T-cell (primary cell): Measurements from ENCODE around the gene SIKE1. TPM values are rescaled to one million over a fixed set of nuclear protein-coding genes. Genes with fewer than 3 reads are reported as not detected.
"Not testable (repeated sequence)": the region's sequence is repeated elsewhere in the genome, so short reads cannot be mapped to it uniquely, and the experiment has no call there.

Source experiments
- ATAC-seq, 4 experiments: fragments of 200-7000 bp in 3 of 4; fragments of 150-1000 bp in 1 of 4; cut with Tn5 transposase; replicated peaks in 1 of 4; 1 replicate in 3 of 4; 2 replicates in 1 of 4; pipeline ENCODE4 v1.10.0; 2021; ENCODE audit warnings: moderate library complexity in 3 of 4, mild to moderate bottlenecking in 2 of 4, moderate number of reproducible peaks in 1 of 4
- CTCF ChIA-PET, 2 donors: fragments of 300-600 bp; sonication (Branson Sonifier 250); formaldehyde crosslinking; loops; one replicate each; lab custom pipeline; 2022; ENCODE audit warnings: antibody characterized with exemption in 2 of 2; lab: Charles Lee
- POLR2A ChIA-PET, 2 donors: fragments of 300-600 bp; sonication (Branson Sonifier 250); formaldehyde crosslinking; loops; one replicate each; lab custom pipeline; 2022; ENCODE audit warnings: antibody characterized with exemption in 2 of 2; lab: Charles Lee
- DNase-seq, 35 experiments: peaks; one replicate each; pipeline versions ENCODE4 v3.0.0 to v3.0.0-alpha.2; 2013 to 2023
- H3K27ac ChIP-seq: one replicate; pipeline ENCODE4 v1.5.1; 2013; ENCODE audit warnings: low read length
- H3K27me3 ChIP-seq, 2 experiments: replicated peaks in 1 of 2; 1 replicate in 1 of 2; 2 replicates in 1 of 2; pipeline versions ENCODE4 v1.6.1 to v1.7.0; 2013; ENCODE audit warnings: low read length in 1 of 2, mixed read lengths in 1 of 2; ENCODE audit not compliant: control insufficient read depth in 2 of 2, insufficient read depth in 2 of 2; ENCODE audit errors: extremely low read depth in 1 of 2
- H3K36me3 ChIP-seq, 2 donors: 1 replicate in 1 of 2; 2 replicates in 1 of 2; pipeline versions ENCODE4 v1.6.1 to v1.7.0; 2013; ENCODE audit warnings: low read length in 1 of 2; ENCODE audit not compliant: control insufficient read depth in 2 of 2, insufficient read depth in 1 of 2; ENCODE audit errors: extremely low read depth in 1 of 2
- H3K4me1 ChIP-seq, 2 experiments: 1 replicate in 1 of 2; 2 replicates in 1 of 2; pipeline versions ENCODE4 v1.6.1 to v1.7.0; 2013; ENCODE audit warnings: low read length in 2 of 2, mixed read lengths in 1 of 2; ENCODE audit not compliant: insufficient read depth in 2 of 2, control insufficient read depth in 1 of 2; ENCODE audit errors: extremely low read depth in 1 of 2
- H3K4me3 ChIP-seq, 2 donors: 1 replicate in 1 of 2; 2 replicates in 1 of 2; pipeline versions ENCODE4 v1.5.1 to v1.7.0; 2013; ENCODE audit warnings: mild to moderate bottlenecking in 2 of 2, low read length in 1 of 2, moderate library complexity in 1 of 2; ENCODE audit not compliant: control insufficient read depth in 1 of 2; ENCODE audit errors: extremely low read depth in 1 of 2
- H3K9me3 ChIP-seq: 2 replicates; pipeline ENCODE4 v1.7.0; 2013
- H3K27ac Mint-ChIP-seq, 2 donors: one replicate each; pipeline ENCODE4 v1.8.0; 2020 to 2021; ENCODE audit warnings: mild to moderate bottlenecking in 2 of 2, mixed read lengths in 2 of 2
- H3K27me3 Mint-ChIP-seq, 2 donors: one replicate each; pipeline ENCODE4 v1.8.0; 2021 to 2022; ENCODE audit warnings: mixed read lengths in 2 of 2
- H3K36me3 Mint-ChIP-seq: one replicate; pipeline ENCODE4 v1.8.0; 2021; ENCODE audit warnings: mixed read lengths
- H3K4me1 Mint-ChIP-seq, 3 donors: one replicate each; pipeline ENCODE4 v1.8.0; 2020 to 2022; ENCODE audit warnings: mixed read lengths in 3 of 3, mild to moderate bottlenecking in 1 of 3
- H3K4me3 Mint-ChIP-seq, 3 donors: one replicate each; pipeline ENCODE4 v1.8.0; 2020 to 2022; ENCODE audit warnings: mild to moderate bottlenecking in 3 of 3, mixed read lengths in 3 of 3, moderate library complexity in 3 of 3
- H3K9me3 Mint-ChIP-seq, 3 donors: one replicate each; pipeline ENCODE4 v1.8.0; 2020 to 2022; ENCODE audit warnings: mixed read lengths in 3 of 3
- WGBS: methylation state at CpG from one replicate; pipeline ENCODE4 v1.1.5; 2013; ENCODE audit warnings: missing lambda C conversion rate; ENCODE audit not compliant: insufficient coverage; 5-methylcytosine and 5-hydroxymethylcytosine counted together
- total RNA-seq, 35 experiments: library from RNA in 6 of 35; stranded (reverse) in 6 of 35; fragments of 120-200 nt in 1 of 35; gene quantifications; one replicate each; pipeline versions ENCODE4 v1.2.1 to v1.2.4 and lab custom pipeline; 2013 to 2026

The SIKE1 gene
- total RNA-seq, result 10 to 100 TPM; 46.4 to 51.2 (median 49.0) TPM
- total RNA-seq (2013), result 76.4 TPM
- total RNA-seq (lab: John Stamatoyannopoulos, UW), result 49.2 to 142 (median 75.5) reads per million in 29 experiments

DNA sequence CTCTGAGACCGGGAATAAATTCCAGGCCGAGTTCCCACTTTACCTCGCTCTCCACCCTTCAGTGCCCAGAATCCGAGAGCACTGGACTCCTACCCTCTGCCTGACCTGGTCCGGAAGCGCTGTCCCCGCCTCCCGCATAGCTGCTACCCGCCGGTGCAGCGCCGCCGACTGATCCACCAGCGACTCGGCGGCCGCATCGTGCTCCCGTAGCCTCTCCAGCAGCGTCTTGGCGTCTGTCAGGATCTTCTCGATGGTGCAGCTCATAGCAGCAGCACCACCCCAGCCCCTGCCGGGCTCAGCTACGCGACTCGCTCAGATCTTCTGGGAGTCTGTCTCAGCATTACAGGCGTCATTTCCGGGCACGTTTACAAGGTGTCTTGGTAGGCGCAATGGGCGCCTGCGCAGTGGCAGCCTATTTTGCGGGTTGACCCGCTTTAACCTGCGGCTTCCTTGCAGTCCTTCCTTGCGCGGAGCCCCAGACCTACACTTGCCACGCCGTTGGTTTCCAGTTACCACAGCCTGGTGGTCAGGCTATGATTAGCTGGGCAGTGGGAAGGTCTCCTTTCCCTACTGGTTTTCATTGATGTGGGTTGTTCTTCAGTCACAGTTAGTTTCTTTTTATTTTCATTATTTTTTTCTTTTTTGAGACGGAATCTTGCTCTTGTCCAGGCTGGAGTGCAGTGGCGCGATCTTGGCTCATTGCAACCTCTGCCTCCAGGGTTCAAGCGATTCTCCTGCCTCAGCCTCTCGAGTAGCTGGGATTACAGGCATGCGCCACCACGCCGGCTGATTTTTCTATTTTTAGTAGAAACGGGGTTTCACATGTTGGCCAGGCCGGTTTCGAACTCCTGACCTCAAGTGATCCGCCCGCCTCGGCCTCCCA, at the start of gene SIKE1:
Gene SIKE1 (minus strand): TSS at position 342 of the 883 bp plus-strand sequence. CDS start 78 bp downstream, at position 264.
- WGBS, result 10% methylated on average over 45 of the region's 53 CpGs
- CTCF ChIA-PET, result interaction anchor here (0.5 to 1.4 kb wide), 6 partner anchors 23 to 318 kb away, joined by 3 to 6 read pairs (median 3); partner anchors contain the start of gene CSDE1 (in 1 of the 2)

DNA sequence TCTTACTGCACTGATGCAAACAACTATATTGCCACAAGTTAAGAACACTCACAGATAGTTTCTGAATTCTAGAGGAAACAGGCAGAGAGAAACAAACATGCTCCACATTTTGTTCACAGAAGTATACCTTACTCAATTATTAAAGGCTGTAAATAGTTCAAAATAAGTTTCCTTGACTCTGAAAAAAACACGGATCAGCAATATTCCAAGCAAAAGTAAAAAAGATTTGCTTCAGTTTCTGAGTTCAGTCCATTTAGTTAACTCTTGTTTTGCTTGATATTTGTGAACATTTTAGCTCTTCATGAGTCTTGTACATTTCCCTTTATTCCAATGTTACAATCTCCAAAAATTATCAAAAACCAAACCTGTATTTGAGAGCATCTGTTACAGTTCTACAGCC, 49.6 kb upstream of the SIKE1 start:
- H3K4me1 ChIP-seq, CTCF ChIA-PET, H3K36me3 Mint-ChIP-seq, H3K9me3 ChIP-seq, H3K36me3 ChIP-seq, H3K9me3 Mint-ChIP-seq, H3K27ac Mint-ChIP-seq, H3K27me3 ChIP-seq, H3K27ac ChIP-seq, POLR2A ChIA-PET, H3K4me3 Mint-ChIP-seq, DNase-seq, H3K4me1 Mint-ChIP-seq, ATAC-seq, H3K4me3 ChIP-seq: not testable (repeated sequence)
- WGBS, result no CpG with 5 or more reads among the region's 1 CpG
- H3K27me3 Mint-ChIP-seq, result peaks cover 1 to 18% of the 10 kb centered on the region in 2 donors

More for the DNA sequence above, at the start of gene SIKE1:
- Histone ChIP-seq H3K4me3 (peak within 1 kb of the TSS; percentile 79 to 100), H3K4me1 (peaks cover 9 to 13% of the 10 kb centered on the region in 2 experiments), H3K9me3 (no peaks in the 10 kb centered on the region), H3K27me3 (peaks cover 0 to 2% of the 10 kb centered on the region in 2 experiments), H3K36me3 (peaks cover 0 to 26% of the 10 kb centered on the region in 2 donors), H3K27ac (peak within 1 kb of the TSS; percentile 81)
- peaks cover 31 to 42% (median 39%) of the 10 kb centered on the region in 3 donors for H3K4me1 Mint-ChIP-seq
- POLR2A ChIA-PET, result interaction anchor here (0.5 to 1.6 kb wide), 9 partner anchors 12 to 1606 kb away, joined by 3 to 7 read pairs (median 4); partner anchors contain the start of gene CSDE1 (in 1 of the 2)
- peak; percentile 96 to 99 (median 98) for ATAC-seq
- no peaks in the 10 kb centered on the region for H3K9me3 Mint-ChIP-seq
- H3K27ac Mint-ChIP-seq, result peak within 1 kb of the TSS; percentile 98 to 100
- H3K27me3 Mint-ChIP-seq, result peaks cover 0 to 2% of the 10 kb centered on the region in 2 donors
- peak; percentile 79 to 97 (median 95) for DNase-seq
- H3K36me3 Mint-ChIP-seq, result peaks cover 30% of the 10 kb centered on the region
- peak within 1 kb of the TSS; percentile 99 to 100 (median 100) for H3K4me3 Mint-ChIP-seq

DNA sequence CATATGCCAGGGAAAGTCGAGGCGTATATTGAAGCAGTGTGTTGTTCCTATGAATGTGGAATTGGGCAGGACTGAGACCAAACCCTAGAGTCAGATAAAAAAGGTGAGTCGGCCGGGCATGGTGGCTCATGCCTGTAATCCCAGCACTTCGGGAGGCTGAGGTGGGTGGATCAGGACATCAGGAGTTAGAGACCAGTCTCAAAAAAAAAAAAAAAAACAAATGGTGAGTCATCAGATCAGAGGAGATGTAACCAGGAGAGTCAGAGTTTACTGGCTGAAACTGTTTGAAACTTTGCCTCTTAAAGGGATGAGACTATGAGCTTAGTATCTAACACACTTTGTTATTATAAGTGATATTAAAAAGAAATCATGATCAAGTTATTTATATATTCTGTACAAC, 47.8 kb upstream of the SIKE1 start:
- 94% methylated on average over 5 of the region's 5 CpGs for WGBS
- ATAC-seq, result no peak
- H3K27ac ChIP-seq, result no peak overlapping the region
- Mint-ChIP-seq H3K27ac (no peak overlapping the region), H3K4me3 (no peak overlapping the region), H3K27me3 (peaks cover 1 to 20% of the 10 kb centered on the region in 2 donors), H3K4me1 (no peaks in the 10 kb centered on the region), H3K9me3 (peaks cover 10 to 22% (median 16%) of the 10 kb centered on the region in 3 donors), H3K36me3 (no peaks in the 10 kb centered on the region)
- no peak overlapping the region for H3K4me3 ChIP-seq
- ChIA-PET POLR2A (no interaction called here), CTCF (no interaction called here)
- H3K27me3 ChIP-seq, result peaks cover 0 to 3% of the 10 kb centered on the region in 2 experiments
- DNase-seq, result no peak
- H3K36me3 ChIP-seq, result no peaks in the 10 kb centered on the region
- H3K9me3 ChIP-seq, result no peaks in the 10 kb centered on the region
- no peaks in the 10 kb centered on the region for H3K4me1 ChIP-seq

DNA sequence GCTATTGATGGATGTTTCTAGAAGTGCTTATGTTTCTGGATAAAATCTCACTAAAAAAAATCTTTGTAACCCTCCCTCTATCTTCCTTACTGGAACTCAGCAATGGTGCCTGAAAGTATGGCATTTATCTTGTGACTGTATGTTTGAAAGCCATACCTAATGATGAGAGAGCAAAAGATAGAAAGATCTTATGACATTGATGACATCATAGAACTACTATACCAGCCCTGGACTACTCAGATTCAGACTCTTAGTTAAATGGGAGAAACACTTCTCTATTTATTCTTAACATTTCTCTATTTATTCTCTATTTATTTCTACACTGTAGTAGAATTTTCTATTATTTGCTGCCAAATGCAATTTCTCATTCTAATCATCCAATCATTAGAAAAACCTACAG, 41.5 kb upstream of the SIKE1 start:
- no peak overlapping the region for H3K4me3 Mint-ChIP-seq
- peaks cover 10 to 35% (median 27%) of the 10 kb centered on the region in 3 donors for H3K9me3 Mint-ChIP-seq
- ATAC-seq, result no peak
- no peaks in the 10 kb centered on the region for H3K4me1 Mint-ChIP-seq
- Histone ChIP-seq H3K4me3 (no peak overlapping the region), H3K27me3 (peaks cover 0 to 5% of the 10 kb centered on the region in 2 experiments), H3K9me3 (no peaks in the 10 kb centered on the region), H3K4me1 (no peaks in the 10 kb centered on the region), H3K27ac (no peak overlapping the region), H3K36me3 (no peaks in the 10 kb centered on the region)
- no peak for DNase-seq
- CTCF ChIA-PET, result interaction anchor here in 1 of 2 donors (0.6 kb wide), 1 partner anchor 1595 kb away, joined by 3 read pairs; no protein-coding TSS in a partner anchor
- H3K27ac Mint-ChIP-seq, result no peak overlapping the region
- POLR2A ChIA-PET, result no interaction called here
- H3K36me3 Mint-ChIP-seq, result no peaks in the 10 kb centered on the region
- peaks cover 9 to 29% of the 10 kb centered on the region in 2 donors for H3K27me3 Mint-ChIP-seq

DNA sequence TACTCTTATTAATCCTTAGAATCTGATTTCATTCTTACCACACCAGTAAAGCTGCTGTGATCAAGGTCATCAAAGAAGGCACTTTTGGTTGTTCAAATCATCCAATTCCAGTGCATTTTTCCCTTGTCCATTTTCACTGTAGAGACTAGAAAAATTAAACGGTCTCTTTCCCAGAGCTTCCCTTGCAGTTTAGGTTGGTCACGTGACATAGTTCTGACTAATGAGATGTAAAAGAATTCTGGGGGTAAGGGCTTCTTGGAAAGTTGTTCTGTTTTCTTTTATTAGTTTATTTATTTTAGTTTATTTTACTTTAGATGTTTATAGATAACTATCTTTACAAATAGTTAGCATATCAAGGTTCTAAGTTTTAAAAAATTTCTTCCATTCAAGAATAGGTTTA, 39.9 kb upstream of the SIKE1 start:
- peaks cover 10 to 29% (median 22%) of the 10 kb centered on the region in 3 donors for H3K9me3 Mint-ChIP-seq
- DNase-seq (no peak), ATAC-seq (no peak)
- Histone ChIP-seq H3K9me3 (no peaks in the 10 kb centered on the region), H3K4me1 (no peaks in the 10 kb centered on the region), H3K27me3 (peaks cover 0 to 5% of the 10 kb centered on the region in 2 experiments), H3K36me3 (no peaks in the 10 kb centered on the region), H3K4me3 (no peak overlapping the region), H3K27ac (no peak overlapping the region)
- ChIA-PET CTCF (no interaction called here), POLR2A (no interaction called here)
- no peaks in the 10 kb centered on the region for H3K36me3 Mint-ChIP-seq
- no peaks in the 10 kb centered on the region for H3K4me1 Mint-ChIP-seq
- no CpG with 5 or more reads among the region's 2 CpGs for WGBS
- H3K4me3 Mint-ChIP-seq, result no peak overlapping the region
- no peak overlapping the region for H3K27ac Mint-ChIP-seq
- peaks cover 8 to 27% of the 10 kb centered on the region in 2 donors for H3K27me3 Mint-ChIP-seq

DNA sequence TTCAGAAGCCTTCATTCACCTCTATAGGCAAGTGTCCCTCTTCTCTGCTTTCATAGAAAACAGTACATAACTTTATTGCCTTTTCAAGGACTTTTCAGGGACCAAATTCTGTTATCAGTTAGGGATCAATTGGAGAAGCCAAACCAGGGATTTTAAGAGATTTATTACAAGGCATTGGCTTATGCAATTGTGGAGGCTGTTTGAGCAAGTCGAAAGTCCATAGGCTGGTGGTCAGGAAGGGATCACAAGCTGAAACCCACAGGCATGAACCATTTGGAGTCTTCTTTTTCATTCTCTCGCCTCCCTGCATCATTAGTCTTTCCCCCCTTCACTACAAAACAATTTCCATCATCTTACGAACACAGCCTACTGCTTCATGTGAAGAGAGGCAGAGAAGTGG, 39.4 kb upstream of the SIKE1 start:
- Histone ChIP-seq H3K27ac (no peak overlapping the region), H3K4me1 (no peaks in the 10 kb centered on the region), H3K4me3 (no peak overlapping the region), H3K36me3 (no peaks in the 10 kb centered on the region), H3K9me3 (no peaks in the 10 kb centered on the region), H3K27me3 (peaks cover 0 to 5% of the 10 kb centered on the region in 2 experiments)
- no peak overlapping the region for H3K27ac Mint-ChIP-seq
- peaks cover 7 to 26% (median 18%) of the 10 kb centered on the region in 3 donors for H3K9me3 Mint-ChIP-seq
- no CpG with 5 or more reads among the region's 3 CpGs for WGBS
- DNase-seq (no peak), ATAC-seq (no peak)
- H3K4me1 Mint-ChIP-seq, result no peaks in the 10 kb centered on the region
- H3K27me3 Mint-ChIP-seq, result peaks cover 8 to 24% of the 10 kb centered on the region in 2 donors
- no peak overlapping the region for H3K4me3 Mint-ChIP-seq
- ChIA-PET CTCF (no interaction called here), POLR2A (no interaction called here)
- H3K36me3 Mint-ChIP-seq, result no peaks in the 10 kb centered on the region
